ENCODE data around the gene MLX. TPM values are rescaled to one million over a fixed set of nuclear protein-coding genes. Genes with fewer than 3 reads are reported as not detected.
A peak's percentile ranks its signal among the peaks of the same experiment; 100 is the strongest.

The MLX gene
- total RNA-seq, 1 donor from 2014 or later, result 59.7 TPM

DNA sequence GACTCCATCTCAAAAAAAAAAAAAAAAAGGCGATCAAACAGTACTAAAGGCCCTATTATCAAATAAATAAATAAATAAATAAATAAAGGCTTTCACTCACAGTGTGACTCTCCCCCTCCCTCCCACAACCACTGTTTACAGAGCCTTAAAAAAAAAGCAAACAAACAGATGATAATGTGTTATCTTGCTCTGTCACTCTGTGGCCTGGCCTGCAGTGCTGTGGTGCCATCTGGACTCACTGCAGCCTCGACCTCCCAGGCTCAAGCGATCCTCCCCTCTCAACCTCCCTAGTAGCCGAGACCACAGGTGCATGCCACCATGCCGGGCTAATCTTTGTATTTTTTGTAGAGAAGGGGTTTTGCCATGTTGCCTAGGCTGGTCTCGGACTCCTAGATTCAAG, 39.0 kb upstream of the MLX start:
- ATAC-seq (ENCODE audit: low read depth), result no peak
- Mint-ChIP-seq H3K27me3 (no peaks in the 10 kb centered on the region), H3K9me3 (no peaks in the 10 kb centered on the region), H3K4me3 (no peak overlapping the region), H3K36me3 (ENCODE audit: low read depth) (peaks cover 7% of the 10 kb centered on the region), H3K27ac (no peak overlapping the region), H3K4me1 (peaks cover 31% of the 10 kb centered on the region)
- POLR2A ChIA-PET, result interaction anchor here (0.5 to 1.1 kb wide), 5 partner anchors 21 to 279 kb away, joined by 3 to 7 read pairs (median 3); no protein-coding TSS in a partner anchor
- CTCF ChIA-PET, result interaction anchor here (0.6 to 2.0 kb wide), 12 partner anchors 8 to 216 kb away, joined by 3 to 10 read pairs (median 3); partner anchors contain the start of gene NAGLU
- TF ChIP-seq, protein P1, sequence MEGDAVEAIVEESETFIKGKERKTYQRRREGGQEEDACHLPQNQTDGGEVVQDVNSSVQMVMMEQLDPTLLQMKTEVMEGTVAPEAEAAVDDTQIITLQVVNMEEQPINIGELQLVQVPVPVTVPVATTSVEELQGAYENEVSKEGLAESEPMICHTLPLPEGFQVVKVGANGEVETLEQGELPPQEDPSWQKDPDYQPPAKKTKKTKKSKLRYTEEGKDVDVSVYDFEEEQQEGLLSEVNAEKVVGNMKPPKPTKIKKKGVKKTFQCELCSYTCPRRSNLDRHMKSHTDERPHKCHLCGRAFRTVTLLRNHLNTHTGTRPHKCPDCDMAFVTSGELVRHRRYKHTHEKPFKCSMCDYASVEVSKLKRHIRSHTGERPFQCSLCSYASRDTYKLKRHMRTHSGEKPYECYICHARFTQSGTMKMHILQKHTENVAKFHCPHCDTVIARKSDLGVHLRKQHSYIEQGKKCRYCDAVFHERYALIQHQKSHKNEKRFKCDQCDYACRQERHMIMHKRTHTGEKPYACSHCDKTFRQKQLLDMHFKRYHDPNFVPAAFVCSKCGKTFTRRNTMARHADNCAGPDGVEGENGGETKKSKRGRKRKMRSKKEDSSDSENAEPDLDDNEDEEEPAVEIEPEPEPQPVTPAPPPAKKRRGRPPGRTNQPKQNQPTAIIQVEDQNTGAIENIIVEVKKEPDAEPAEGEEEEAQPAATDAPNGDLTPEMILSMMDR (IDR thresholded peaks at IDR 0.05), result no peak
- no peak for DNase-seq
- intact Hi-C loops (cut with micrococcal nuclease), result loop anchor here (1.0 kb wide), 2 partner anchors 100 to 206 kb away; no protein-coding TSS in a partner anchor

DNA sequence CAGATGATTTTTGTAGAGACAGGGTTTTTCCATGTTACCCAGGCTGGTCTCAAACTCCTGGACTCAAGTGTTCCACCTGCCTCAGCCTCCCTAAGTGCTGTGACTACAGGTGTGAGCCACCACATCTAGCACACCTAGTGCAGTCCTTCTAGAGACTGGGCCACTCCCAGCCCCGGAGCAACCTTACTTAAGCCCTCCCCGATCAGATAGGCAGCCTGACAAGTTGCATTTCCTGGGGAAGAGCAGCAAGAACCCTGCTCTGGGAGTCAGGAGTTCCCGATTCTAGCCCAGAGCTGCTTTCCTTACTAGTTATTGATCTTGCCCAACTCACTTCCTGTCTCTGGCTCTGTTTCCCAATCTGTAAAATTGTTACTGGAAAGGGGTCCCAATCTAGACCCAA, 37.8 kb upstream of the MLX start:
- TF ChIP-seq, protein P1 (IDR thresholded peaks at IDR 0.05), result no peak
- Mint-ChIP-seq H3K27me3 (no peaks in the 10 kb centered on the region), H3K4me1 (peaks cover 34% of the 10 kb centered on the region), H3K9me3 (no peaks in the 10 kb centered on the region), H3K4me3 (no peak overlapping the region), H3K36me3 (ENCODE audit: low read depth) (no peaks in the 10 kb centered on the region), H3K27ac (no peak overlapping the region)
- ChIA-PET POLR2A (interaction anchor here (1.9 kb wide), 1 partner anchor 26 kb away, joined by 16 read pairs; no protein-coding TSS in a partner anchor), CTCF (no interaction called here)
- DNase-seq (no peak), ATAC-seq (ENCODE audit: low read depth) (no peak)
- intact Hi-C loops (cut with micrococcal nuclease), result no loop called here

DNA sequence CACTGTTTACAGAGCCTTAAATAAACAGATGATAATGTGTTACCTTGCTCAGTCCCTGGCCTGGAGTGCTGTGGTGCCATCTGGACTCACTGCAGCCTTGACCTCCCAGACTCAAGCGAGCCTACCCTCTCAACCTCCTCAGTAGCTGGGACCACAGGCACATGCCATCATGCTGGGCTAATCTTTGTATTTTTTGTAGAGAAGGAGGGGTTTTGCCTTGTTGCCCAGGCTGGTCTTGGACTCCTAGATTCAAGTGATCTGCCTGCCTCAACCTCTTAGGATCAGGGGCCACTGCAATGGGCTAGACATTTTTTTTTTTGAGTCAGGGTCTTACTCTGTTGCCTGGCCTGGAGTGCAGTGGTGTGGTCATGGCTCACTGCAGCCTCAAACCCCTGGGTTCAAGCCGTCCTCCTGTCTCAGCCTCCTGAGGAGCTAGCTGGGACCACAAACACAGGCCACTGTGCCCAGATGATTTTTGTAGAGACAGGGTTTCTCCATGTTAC, 35.9 kb upstream of the MLX start:
- H3K27ac Mint-ChIP-seq, result no peak overlapping the region
- H3K4me1 Mint-ChIP-seq, result peaks cover 40% of the 10 kb centered on the region
- TF ChIP-seq, protein P1 (IDR thresholded peaks at IDR 0.05), result no peak
- ChIA-PET POLR2A (interaction anchor here (0.6 to 1.9 kb wide), 3 partner anchors 24 to 140 kb away, joined by 3 to 16 read pairs (median 3); no protein-coding TSS in a partner anchor), CTCF (interaction anchor here (0.7 to 1.6 kb wide), 3 partner anchors 13 to 75 kb away, joined by 4 read pairs; no protein-coding TSS in a partner anchor)
- H3K9me3 Mint-ChIP-seq, result no peaks in the 10 kb centered on the region
- no peak for ATAC-seq (ENCODE audit: low read depth)
- no peaks in the 10 kb centered on the region for H3K27me3 Mint-ChIP-seq
- intact Hi-C loops (cut with micrococcal nuclease), result no loop called here
- H3K4me3 Mint-ChIP-seq, result no peak overlapping the region
- H3K36me3 Mint-ChIP-seq (ENCODE audit: low read depth), result no peaks in the 10 kb centered on the region
- no peak for DNase-seq

DNA sequence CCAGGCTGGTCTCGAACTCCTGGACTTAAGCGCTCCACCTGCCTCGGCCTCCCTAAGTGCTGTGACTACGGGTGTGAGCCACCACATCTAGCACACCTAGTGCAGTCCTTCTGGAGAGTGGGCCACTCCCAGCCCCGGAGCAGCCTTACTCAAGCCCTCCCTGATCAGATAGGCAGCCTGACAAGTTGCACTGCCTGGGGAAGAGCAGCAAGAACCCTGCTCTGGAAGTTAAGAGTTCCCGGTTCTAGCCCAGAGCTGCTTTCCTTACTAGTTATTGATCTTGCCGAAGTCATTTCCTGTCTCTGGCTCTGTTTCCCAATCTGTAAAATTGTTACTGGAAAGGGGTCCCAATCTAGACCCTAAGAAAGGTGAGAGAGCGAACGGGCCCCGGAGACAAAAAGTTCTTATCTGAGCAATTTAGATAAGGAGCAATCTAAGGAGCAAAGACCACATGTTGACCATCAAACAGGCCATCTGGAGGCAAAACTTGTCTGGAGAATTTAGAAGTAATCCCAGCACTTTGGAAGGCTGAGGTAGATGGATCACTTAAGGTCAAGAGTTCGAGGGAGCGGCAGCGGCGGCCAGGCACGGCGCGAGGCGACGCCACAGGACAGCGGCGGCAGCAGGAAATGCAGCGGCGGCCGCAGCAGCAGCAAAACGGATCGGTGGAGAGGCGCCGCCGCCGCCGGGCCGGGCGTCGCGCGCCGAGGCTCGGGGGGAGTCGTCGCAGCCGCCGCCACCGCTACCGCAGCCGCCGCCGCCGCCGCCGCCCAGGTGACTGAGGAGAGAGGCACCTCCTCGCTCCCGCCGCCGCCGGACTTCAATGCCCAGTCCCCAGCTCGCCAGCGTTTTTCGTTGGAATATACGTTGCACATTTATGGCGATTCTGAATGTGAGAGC, 35.2 kb upstream of the MLX start:
- no peaks in the 10 kb centered on the region for H3K27me3 Mint-ChIP-seq
- ATAC-seq (ENCODE audit: low read depth) (peak; percentile 15), DNase-seq (peak; percentile 57)
- intact Hi-C loops (cut with micrococcal nuclease), result no loop called here
- no peaks in the 10 kb centered on the region for H3K9me3 Mint-ChIP-seq
- TF ChIP-seq, protein P1 (IDR thresholded peaks at IDR 0.05), result no peak
- H3K4me1 Mint-ChIP-seq, result peaks cover 42% of the 10 kb centered on the region
- peak overlapping the region; percentile 63 for H3K27ac Mint-ChIP-seq
- CTCF ChIA-PET, result no interaction called here
- peak overlapping the region; percentile 83 for H3K4me3 Mint-ChIP-seq
- H3K36me3 Mint-ChIP-seq (ENCODE audit: low read depth), result no peaks in the 10 kb centered on the region
- POLR2A ChIA-PET, result interaction anchor here (0.6 to 1.7 kb wide), 8 partner anchors 9 to 284 kb away, joined by 3 to 10 read pairs (median 6); partner anchors contain the start of gene STAT3
